Measurements from ENCODE around the gene KRT6A.
"Not testable (repeated sequence)": the region's sequence is repeated elsewhere in the genome, so short reads cannot be mapped to it uniquely, and the experiment has no call there.

DNA sequence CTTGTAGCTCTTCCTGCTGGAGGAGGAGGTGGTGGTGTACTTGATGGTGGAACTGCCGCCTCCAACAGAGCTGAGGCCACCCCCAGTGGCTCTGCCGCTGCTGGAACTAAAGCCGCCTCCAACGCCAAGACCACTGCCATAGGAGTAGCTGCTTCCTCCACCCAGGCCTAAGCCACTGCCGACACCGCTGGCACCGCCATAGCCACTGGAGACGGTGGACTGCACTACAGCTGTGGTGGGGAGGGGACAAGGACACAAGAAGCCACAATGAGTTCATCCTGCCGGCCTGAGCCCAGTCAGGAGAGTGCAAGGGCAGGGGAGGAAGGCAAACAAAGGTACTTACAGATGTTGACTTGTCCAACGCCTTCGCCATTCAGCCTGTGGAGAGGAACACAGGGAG is 45.9 kb downstream of the KRT6A start:
- not testable (repeated sequence) for TF ChIP-seq TCF7 (IDR thresholded peaks at IDR 0.05; ENCODE audit: borderline replicate concordance); STAT1 (conservative IDR thresholded peaks at IDR 0.05); CEBPB (IDR thresholded peaks at IDR 0.05; ENCODE audit: borderline replicate concordance in 1 of 2, low read depth in 2 of 2, low read length in 2 of 2)

All from GM12878 (cell line).